ENCODE data around the gene CLEC18B.
A peak's percentile ranks its signal among the peaks of the same experiment; 100 is the strongest.
"Not testable (repeated sequence)": the region's sequence is repeated elsewhere in the genome, so short reads cannot be mapped to it uniquely, and the experiment has no call there.

Gene CLEC18B

DNA sequence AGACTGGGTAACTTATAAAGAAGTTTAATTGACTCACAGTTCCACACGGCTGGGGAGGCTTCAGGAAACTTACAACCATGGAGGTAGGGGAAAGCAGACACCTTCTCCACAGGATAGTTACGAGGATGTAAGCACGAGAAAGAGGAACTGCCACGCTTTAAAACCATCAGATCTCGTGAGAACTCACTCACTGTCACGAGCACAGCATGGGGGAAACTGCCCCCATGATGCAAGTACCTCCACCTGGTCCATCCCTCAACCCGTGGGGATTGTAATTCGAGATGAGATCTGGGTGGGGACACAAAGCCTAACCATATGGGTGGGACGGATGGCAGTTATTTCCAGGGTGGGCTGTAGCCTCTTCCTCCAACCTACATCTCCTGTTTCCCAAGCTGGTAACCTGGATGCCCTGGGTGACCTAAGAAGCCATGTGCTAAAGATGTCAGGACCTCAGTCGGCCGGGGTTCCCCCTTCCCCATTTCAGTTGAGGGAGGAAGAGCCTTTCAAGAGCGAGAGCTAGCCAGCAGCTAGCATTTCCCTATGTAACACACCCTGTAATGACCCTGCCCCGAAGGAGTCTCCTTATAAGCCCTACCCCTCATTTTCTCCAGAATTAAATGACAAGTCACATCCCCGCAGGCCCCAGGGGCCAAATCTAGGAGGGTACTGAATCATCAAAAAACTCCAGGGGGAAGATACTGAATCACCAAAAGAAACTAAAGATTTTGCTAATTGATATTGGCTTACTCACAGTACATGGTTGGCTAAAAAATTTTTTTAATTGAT is 16.9 kb downstream of the CLEC18B start:
- not testable (repeated sequence) for DNase-seq

DNA sequence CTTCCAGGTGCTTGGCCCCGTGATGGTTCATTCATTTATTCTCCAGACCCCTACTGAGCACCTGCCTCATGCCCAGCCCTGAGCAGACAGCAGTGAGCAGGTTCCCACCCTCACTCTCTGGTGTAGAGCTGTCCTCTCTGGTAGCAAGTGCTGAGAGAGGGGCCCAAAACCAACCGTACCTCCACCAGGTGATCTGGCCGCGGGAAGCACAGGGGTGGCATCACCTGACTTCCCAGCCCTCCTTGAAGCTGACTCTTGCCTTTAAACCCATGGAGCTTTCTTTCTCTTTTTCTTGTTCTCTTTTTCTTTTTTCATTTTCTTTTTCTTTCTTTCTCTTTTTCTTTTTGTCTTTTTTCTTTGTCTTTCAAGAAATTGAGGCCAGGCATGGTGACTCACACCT is 21.0 kb downstream of the CLEC18B start:
- not testable (repeated sequence) for DNase-seq

DNA sequence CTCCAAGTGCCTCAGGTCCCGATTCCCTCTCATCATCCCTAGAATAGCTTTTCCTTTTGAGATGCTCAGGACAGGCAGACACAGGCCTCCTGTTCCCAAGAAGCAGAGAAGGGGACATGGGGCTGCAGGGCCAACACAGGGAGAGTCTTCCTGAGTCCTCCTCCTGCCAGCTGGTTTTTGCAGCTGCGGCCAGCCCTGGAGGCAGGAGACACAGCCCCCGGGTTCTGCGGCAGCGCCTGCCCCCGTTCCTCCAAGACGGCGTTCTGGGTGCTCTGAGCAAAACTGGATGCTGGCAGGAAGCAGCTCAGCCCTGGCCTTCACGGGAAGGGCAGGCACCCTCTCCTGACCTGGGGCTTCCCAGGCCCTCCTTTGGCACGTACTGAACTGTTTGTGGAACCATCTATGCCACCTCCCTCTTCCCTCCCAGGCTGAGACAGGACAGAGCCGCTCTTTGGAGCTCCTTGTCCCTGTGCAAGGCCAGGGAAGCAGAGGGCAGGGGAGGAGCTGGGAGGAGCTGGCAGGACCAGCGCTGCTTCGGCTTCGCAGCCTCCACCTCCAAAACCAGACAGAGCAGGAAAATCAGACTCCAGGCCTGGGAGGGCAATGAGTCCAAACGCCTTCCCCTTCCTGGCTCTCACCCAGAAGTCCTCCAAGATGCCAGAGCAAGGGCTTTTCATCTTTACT is 22.9 kb downstream of the CLEC18B start:
- DNase-seq = not testable (repeated sequence)

DNA sequence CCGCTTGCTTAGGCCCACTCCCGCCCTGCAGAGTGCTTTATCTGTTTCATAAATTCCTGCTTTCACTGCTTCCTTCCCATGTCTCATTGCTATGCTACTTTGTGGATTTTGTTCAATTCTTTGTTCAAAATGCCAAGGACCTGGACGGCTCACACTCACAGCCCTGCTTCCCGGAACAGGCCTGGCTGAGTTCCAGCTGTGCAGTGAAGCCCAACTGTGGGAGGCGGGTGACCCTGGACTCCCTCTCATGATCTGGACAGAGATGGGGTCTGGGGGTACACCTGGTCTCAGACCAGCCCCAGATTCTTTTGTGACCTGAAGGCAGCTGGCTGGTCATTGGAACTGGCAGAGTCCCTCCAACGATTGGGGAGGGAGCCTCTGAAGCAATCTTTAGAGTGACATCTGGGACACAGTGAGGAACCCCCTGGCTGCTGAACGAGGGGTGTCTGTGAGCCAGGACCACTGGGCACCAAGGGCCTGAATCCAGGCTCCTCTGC is 24.7 kb downstream of the CLEC18B start:
- not testable (repeated sequence) for DNase-seq

- not testable (repeated sequence) for DNase-seq
These were observed 26.7 kb downstream of the CLEC18B start for GRCh38 chr16:74394604-74395003.

- DNase-seq = not testable (repeated sequence)
These were observed 27.1 kb downstream of the CLEC18B start for GRCh38 chr16:74394131-74394530.

DNA sequence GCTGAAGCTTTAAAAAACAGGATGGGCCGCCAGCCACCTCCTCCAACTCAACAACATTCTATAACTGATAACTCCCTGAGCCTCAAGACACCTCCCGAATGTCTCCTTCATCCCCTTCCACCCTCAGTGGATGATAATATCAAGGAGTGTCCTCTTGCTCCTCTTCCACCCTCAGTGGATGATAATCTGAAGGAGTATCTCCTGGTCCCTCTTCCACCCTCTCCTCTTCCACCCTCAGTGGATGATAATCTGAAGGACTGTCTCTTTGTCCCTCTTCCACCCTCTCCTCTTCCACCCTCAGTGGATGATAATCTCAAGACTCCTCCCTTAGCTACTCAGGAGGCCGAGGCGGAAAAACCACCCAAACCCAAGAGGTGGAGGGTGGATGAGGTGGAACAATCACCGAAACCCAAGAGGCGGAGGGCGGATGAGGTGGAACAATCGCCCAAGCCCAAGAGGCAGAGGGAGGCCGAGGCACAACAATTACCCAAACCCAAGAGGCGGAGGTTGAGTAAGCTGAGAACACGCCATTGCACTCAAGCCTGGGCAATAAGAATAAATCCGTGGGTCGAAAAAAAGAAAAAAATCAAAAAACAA is 29.7 kb downstream of the CLEC18B start:
- not testable (repeated sequence) for DNase-seq

DNA sequence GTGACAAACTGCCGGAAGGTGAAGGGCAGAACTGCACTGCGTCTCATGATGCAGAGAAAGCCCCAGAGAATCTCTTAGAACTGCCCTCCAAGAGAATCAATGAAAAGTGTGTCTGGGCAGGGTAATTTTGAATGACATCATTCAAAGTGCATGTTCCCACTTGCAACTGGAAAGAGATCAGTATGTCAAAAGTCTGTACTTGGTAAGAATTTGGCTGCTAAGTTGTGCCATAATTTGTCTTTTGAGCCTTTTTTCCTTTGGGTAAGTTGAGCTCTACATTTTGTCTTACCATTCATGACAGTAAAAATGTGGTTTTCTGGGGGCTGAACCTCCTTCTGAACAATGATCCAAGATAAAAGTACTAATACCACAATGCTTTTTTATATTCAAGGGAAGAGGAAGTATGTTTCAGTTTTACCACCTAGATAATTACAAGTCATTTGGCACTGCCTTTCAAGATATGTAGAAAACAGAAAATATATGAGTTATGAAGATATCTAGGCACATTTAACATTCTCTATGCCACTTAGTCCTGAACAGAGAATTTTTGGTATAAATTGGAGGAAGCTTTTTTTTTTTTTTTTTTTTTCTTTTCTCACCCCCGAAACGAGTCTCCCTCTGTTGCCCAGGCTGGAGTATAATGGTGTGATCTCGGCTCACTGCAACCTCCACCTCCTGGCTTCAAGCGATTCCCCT is 38.8 kb downstream of the CLEC18B start:
- DNase-seq = not testable (repeated sequence)

DNA sequence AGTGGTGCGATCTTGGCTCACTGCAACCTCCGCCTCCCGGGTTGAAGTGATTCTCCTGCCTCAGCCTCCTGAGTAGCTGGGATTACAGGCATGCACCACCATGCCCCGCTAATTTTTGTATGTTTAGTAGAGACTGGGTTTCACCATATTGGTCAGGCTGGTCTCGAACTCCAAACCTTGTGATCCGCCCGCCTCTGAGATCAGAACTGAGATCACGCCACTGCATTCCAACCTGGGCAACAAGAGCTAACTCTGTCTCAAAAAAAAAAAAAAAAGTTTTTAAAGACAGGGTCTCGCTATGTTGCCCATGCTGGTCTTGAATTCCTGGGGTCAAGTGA is 47.5 kb downstream of the CLEC18B start:
- not testable (repeated sequence) for DNase-seq

GRCh38 chr16:74372953-74373846 is 48.1 kb downstream of the CLEC18B start:
- no peak for DNase-seq

GRCh38 chr16:74372369-74372768 is 48.9 kb downstream of the CLEC18B start:
- DNase-seq = no peak

GRCh38 chr16:74370338-74371135 is 50.7 kb downstream of the CLEC18B start:
- not testable (repeated sequence) for DNase-seq

DNA sequence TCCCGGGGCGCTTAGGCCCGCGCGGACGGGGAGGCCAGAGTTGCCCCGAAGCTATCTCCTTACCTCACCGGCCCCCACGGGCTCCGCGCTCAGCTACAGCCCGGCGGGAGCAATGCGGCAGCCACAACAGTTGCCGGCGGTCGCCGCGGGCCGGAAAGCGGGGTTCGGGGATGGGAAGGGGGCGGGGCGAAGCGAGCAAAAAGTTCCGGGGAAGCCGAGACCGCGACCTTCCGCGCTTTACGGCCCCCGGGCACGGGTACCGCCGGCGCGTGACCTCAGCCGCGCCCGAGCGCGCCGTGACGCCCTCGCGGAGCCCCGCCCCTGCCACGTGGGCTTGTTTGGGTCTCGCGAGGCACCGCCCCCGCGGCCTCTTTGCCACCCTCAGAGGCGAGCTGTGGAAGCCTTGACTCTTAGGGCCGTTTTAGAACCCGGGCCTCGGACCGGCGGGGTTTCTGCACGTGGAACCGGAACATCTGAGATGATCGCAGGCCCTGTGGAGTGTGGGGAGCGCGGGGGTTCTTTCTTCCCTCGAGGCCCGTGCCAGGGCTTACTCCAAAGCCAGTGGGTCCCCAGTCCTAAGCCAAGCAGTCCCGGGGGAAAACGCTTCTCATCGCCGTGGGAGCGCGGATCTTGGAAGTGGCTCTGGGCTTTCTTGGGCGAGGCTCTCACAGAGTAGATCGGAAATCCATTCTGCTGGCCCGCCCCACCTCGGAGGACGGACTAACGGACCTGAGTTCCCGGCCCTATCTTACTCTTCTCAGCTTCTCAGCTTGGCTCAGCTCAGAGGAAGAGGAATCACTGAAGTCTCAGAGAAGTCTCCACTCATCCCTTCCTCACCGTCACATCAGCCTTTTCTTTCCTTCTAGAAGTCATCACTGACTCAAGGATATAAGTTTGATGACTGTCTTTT is 53.0 kb downstream of the CLEC18B start:
- peak; percentile 92 for DNase-seq

- DNase-seq = not testable (repeated sequence)
These were observed 53.7 kb downstream of the CLEC18B start for GRCh38 chr16:74367469-74368001.

DNA sequence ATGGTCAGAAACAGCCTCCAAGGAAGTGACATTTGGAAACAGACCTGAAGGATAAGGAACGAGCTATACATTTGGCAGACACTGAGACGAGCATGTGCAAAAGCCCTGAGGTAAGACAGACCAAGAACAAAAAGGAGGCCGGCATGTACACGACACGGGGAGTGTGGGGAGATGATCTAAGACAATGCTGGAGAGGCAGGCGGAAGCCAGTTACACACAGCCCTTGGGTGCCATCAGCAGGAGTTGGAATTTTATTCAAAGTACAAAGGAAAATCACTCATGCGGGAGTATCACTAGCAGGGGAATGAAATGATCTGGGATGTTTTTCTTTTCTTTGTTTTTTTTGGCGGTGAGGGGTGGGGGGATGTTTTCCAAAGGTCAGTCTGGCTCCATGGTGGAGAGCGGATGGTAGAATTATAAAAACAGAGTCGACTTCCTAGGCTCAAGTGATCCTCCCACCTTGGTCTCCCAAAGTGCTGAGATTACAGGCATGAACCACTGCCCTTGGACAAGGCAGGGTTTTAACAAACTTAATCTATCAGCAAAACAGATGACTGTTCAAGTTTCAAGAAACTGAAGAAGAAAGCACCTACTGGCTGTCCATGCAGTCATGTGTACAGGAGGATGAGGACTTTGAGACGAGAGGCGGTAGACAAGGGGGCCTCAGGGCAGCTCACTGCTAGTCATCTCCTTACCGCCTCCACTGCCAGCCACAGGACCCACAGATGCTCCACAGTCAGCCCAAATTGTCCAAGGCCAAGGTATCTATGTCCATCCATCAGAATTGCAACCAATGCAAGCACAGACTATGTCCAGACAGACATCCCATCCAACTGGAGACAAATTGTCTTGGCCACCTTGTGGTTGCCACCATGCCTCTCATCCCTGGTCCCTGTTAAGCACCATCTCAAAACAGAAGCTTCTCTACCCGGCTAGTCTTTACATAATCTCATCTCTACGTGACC is 59.4 kb downstream of the CLEC18B start:
- DNase-seq = not testable (repeated sequence)
